ENCODE data around the gene PEX26.
"Not testable (repeated sequence)": the region's sequence is repeated elsewhere in the genome, so short reads cannot be mapped to it uniquely, and the experiment has no call there.

Gene PEX26

DNA sequence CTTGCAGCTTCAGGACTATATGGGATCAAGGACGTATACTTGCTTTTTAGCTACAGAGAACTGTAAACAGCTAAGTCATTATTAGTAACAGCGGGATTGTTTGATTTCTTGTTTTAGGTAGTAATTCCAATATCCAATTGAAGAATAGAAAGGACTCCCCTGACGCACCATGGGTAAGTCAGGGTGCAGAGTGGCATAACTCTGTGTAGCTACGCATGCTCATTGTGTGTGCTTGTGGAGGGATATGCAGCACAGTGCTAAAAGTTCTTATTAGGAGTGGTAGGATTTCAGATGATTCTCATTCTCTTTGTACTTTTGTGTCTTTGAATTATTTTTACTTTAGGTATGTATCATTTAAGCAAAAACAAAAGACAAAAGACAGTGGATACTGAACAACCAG is 7.7 kb upstream of the PEX26 start:
- in situ Hi-C loops (cut with MboI; ENCODE audit: low sequenced_read_pairs) = no loop called here

- in situ Hi-C loops (cut with MboI; ENCODE audit: low sequenced_read_pairs) = no loop called here
Observed at GRCh38 chr22:18070556-18071306, 7.1 kb upstream of the PEX26 start.

GRCh38 chr22:18071307-18071967 is 6.4 kb upstream of the PEX26 start:
- in situ Hi-C loops (cut with MboI; ENCODE audit: low sequenced_read_pairs) = not testable (repeated sequence)

DNA sequence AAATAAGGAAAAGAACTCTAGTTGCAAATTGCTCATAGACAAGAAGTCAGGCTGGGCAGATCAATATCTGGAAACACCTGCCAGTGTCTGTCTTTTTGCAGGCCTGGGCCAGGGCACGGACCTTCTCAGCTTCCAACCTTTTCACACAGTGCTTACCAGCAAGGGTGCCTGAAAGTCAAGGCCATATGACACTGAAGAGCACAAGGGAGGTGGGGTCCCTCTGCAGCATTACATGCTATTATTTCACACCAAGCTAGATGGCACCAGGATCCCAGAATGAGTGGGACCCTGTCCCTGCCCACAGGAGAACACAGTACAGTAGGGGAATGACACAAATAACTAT is 5.9 kb upstream of the PEX26 start:
- in situ Hi-C loops (cut with MboI; ENCODE audit: low sequenced_read_pairs) = no loop called here

DNA sequence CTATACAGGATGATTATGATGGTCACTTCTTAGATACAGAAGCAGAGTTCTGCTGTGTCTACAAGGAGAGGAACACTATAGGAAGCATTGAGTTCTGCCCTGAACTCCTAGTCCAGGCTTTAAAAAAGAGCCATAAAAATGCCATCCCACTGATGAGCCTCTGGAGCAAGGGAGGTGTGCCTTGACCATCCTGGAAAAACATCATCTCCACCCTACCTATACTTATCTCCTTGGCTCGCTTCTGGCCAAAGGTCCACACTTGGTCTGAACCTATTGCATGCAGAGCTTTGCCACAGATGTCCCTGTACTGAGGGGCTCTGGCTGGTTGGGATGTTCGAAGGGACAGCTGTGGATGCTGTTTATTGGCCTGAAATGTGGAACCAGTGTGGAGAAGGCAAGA is 4.3 kb upstream of the PEX26 start:
- in situ Hi-C loops (cut with MboI; ENCODE audit: low sequenced_read_pairs) = no loop called here

GRCh38 chr22:18073927-18074326 is 3.9 kb upstream of the PEX26 start:
- in situ Hi-C loops (cut with MboI; ENCODE audit: low sequenced_read_pairs) = not testable (repeated sequence)

DNA sequence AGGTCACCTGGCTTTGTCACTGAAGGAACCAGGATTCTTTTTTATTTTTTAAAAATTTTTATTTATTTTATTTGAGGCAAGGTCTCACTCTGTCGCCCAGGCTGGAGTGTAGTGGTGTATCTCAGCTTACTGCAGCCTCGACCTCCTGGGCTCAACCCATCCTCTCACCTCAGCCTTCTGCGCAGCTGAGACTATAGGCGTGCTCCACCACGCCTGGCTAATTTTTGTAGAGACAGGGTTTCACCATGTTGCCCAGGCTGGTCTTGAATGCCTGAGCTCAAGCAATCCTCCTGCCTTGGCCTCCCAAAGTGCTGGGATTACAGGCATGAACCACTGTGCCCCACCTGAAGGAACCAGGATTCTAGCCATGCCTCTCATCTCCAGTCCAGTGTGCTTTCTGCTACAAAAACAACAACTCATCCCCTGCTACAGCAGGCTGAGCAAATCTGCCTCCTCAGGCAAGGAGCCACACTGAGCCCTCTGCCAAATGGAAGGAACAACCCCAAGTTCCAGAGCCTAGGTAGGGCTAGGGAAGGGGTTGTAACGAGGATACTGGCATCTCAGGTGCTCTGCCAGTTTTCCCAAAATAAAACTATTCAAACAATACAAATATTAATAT is 2.6 kb upstream of the PEX26 start:
- in situ Hi-C loops (cut with MboI; ENCODE audit: low sequenced_read_pairs) = no loop called here

DNA sequence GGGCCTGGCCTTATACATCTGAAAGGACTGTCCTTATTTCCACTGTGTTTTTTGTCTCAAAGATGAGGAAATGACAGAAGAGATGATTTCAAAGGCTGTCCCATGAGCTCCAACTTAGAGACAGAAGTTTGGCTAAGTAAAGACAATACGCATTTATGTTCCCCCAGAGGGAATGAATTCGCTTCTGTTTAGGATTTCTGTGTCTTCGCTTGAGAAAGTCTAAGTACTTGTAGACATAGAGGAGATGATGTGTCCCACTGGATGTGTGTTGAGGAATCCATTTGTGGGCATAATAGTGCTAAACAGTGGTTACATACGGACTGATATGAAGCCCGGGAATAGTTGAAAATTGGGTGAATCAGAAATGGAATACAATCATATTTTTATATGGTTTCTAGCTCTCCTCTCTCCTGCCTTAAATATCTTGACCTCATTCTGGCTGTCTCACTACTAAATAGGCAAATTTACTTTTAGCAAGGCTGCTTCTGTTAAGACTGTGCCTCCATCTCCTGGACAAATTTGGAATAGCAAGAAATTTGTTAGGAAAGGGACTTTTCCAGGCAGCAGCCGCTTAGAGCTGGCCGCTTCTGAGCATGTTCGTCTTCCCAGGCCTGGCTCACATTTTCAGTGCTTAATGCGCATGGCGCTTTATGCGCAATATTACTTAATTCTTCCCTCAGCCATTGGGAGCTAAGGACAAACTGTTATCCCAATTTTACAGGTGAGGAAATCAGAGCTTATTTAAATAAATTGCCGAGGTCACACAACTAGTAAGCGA is 1.9 kb upstream of the PEX26 start:
- in situ Hi-C loops (cut with MboI; ENCODE audit: low sequenced_read_pairs) = no loop called here

GRCh38 chr22:18077087-18077638 is 627 bp upstream of the PEX26 start:
- in situ Hi-C loops (cut with MboI; ENCODE audit: low sequenced_read_pairs) = no loop called here

- in situ Hi-C loops (cut with MboI; ENCODE audit: low sequenced_read_pairs) = no loop called here
Observed at GRCh38 chr22:18078329-18079041, 695 bp downstream of the PEX26 start.

DNA sequence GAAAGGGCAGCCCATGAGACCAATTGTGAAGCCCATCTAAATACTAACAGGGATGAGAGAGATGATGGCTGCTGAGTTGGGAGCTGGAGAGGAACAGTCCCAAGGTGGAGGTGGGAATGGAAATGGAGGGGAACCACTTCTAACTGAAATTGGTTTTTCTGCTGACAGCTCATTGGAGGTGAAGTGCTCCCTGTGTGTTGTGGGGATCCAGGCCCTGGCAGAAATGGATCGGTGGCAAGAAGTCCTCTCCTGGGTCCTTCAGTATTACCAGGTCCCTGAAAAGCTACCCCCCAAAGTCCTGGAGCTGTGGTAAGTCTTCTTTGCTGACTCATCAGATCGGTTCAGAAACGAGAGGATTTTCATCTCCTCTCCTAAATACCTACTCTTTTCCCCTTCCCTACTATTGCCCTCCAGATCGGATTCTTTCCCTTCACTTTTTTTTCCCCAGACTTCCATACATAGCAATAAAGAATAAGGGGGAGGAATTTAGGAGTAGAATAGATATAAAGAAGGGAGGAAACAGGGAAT is 2.0 kb downstream of the PEX26 start:
- in situ Hi-C loops (cut with MboI; ENCODE audit: low sequenced_read_pairs) = no loop called here

DNA sequence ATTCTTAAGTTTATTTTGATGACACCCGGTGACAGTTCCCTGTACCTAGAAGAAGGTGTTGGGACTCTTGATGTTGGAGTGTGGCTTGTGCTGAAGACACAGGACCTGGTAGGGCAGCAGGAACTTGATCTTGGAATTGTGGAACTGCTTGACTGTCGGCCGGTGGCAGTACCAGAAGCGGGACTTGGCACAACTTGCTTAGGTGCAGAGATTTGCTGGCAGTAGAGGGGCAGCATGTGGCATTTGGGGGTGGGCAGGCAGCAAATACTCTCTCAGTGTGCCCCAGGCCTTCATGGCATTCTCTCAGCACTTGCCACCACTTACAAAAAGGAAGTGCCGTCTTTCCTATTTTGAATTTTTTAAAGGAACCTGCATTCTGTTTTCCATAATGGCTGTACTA is 3.6 kb downstream of the PEX26 start:
- in situ Hi-C loops (cut with MboI; ENCODE audit: low sequenced_read_pairs) = no loop called here

- in situ Hi-C loops (cut with MboI; ENCODE audit: low sequenced_read_pairs) = no loop called here
Observed at GRCh38 chr22:18082467-18082866, 4.7 kb downstream of the PEX26 start.

GRCh38 chr22:18083406-18083805 is 5.6 kb downstream of the PEX26 start:
- in situ Hi-C loops (cut with MboI; ENCODE audit: low sequenced_read_pairs) = no loop called here

- in situ Hi-C loops (cut with MboI; ENCODE audit: low sequenced_read_pairs) = no loop called here
Observed at GRCh38 chr22:18085188-18085587, 7.4 kb downstream of the PEX26 start.

DNA sequence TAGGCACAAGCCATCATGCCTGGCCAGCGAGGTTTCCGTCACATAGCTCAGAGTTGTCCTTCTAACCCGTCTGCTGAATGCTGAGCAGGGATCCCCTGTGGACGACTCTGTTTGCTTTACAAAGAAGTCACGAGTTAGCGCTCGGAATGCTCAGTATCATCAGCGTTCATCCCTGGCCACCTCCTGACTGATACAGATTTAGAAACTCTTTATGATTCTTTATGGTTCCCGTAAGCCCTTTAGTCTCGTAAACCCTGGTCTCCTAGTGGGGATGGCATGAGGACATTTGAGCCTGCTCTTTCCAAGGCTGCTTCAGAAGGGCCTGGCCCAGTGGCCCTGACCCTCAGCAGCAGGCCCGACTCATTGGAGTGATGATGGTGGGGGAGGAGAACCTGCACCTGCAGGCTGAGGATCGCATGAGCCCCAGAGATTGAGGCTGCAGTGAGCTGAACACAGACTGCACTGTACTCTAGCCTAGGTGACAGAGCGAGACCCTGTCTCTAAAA is 9.6 kb downstream of the PEX26 start:
- in situ Hi-C loops (cut with MboI; ENCODE audit: low sequenced_read_pairs) = no loop called here

- in situ Hi-C loops (cut with MboI; ENCODE audit: low sequenced_read_pairs) = no loop called here
Observed at GRCh38 chr22:18088825-18089568, 11.2 kb downstream of the PEX26 start.

- in situ Hi-C loops (cut with MboI; ENCODE audit: low sequenced_read_pairs) = no loop called here
Observed at GRCh38 chr22:18090286-18090685, 12.5 kb downstream of the PEX26 start.

DNA sequence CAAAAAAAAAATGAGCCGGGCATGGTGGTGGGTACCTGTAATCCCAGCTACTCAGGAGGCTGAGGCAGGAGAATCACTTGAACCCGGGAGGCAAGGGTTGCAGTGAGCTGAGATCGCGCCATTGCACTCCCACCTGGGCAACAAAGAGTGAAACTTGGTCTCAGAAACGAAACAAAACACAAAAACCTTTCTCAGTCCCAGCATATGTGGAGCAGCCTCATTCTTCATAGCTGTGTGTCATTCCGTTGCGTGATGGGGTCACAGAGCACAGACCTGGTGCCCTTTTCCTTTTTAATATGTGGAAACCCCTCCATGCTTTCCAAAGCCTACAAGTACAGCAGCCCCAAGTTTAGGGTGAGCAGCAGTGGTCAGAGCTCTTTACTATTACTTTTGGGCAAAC is 13.7 kb downstream of the PEX26 start:
- in situ Hi-C loops (cut with MboI; ENCODE audit: low sequenced_read_pairs) = no loop called here
